Activated CD8-positive, alpha-beta memory T cell treated with anti-CD3 and anti-CD28 coated beads, Interleukin-2, amount 50 U/mL, for 4 hours (primary cell): ENCODE data around the gene CHST3.

ENCODE experiments used
- DNase-seq: peaks from one replicate; pipeline ENCODE4 v3.0.0-alpha.2; 2020

CHST3 gene

DNA sequence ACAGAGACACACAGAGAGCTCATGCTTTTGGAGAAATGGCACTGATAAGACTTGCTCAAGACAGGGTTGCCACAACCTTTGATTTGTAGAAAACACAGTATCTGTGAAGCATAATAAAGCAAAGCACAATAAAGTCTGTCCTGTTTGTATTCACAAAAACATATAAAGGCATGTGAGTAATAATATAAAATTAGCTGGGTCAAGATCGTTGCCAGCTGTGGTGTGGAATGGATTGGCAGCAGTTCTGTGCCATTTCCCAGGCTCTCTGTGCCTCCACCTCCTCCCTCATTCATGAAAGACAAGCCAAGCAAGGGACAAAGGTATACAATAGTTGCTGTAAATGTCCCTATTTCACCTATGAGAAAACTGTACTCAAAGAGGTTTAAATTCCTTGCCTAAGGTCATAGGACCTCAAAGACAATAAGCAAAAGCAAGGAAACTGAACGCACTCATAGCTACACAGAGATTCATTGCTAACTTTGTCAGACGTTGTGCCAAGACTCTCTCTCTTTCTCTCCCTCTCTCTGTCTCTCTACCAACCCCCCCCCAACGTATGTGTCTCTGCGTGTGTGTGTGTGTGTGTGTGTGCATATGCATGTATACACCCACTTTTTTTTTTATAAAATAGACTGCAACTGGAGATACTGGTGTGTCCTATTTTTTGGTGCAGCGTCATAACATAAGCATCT lies 31.8 kb downstream of the CHST3 start:
- DNase-seq: no peak

DNA sequence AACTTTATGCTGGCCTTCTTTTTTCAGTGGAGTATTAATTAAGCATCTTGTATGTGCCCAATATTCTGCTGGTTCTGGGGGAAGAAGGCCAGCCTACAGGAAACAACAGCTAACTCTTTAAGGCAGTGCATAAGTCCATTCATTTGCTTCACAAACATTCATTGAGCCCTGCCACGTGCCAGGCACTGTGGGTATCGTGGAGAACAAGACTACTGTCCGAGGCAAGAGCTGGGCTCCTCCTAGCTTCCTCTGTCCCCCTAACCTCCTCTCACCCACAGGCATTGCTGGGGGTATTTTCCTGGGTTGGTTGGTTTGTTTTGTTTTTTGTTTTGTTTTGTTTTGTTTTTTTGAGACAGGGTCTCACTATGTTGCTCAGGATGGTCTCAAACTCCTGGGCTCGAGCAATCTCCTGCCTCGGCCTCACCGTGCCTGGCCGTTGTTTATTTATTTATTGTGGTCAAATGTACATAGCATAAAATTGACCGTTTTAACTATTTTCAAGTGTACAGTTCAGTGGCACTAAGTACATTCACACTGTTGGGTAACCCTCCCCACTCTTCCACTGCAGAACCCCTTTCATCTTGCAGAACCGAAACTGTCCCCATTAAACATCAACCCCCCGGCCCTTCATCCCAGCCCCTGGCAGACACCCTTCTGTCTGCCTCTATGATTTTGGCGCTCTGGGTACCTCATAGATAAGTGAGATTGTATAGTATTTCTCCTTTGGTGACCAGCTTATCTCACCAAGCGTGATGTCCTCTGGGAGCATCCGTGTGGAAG lies 32.6 kb downstream of the CHST3 start:
- DNase-seq: no peak

DNA sequence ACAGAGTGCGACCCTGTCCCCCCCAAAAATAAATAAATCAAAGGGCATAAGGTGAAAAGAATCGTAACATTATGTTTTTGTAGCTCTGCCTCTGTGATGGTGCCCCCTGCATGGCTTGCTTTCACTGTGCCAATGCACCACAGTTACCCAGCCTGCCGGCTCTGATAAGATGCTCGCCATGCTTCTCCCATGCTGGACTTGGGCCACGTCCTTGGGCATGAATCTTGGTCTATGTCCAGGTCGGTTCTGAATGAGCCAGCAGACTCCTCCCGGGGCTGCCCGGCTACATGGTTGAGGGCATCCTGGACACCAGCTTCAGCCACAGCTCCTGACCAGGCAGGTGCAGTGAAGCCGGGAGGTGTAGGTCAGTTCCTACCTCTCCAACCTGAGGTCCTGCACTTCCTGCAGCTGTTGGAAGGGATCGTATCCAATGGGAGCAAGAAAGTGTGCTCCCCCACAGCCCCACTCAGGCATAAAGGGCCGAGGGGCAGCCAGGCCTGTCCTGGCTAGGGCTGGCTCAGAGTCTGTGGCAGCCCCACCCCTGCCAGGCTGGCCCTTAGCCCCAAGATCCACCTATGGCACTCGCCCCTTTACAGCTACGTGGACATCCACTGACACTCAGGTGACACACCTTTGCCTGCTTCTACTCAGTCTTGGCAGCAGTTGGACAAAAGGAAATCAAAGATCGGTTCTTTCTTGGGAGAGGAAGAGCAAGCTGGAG lies 34.1 kb downstream of the CHST3 start:
- no peak for DNase-seq

GRCh38 chr10:71998840-71999194 lies 34.6 kb downstream of the CHST3 start:
- DNase-seq: no peak

- no peak for DNase-seq
Observed at GRCh38 chr10:71999360-72000072, 35.3 kb downstream of the CHST3 start.

DNA sequence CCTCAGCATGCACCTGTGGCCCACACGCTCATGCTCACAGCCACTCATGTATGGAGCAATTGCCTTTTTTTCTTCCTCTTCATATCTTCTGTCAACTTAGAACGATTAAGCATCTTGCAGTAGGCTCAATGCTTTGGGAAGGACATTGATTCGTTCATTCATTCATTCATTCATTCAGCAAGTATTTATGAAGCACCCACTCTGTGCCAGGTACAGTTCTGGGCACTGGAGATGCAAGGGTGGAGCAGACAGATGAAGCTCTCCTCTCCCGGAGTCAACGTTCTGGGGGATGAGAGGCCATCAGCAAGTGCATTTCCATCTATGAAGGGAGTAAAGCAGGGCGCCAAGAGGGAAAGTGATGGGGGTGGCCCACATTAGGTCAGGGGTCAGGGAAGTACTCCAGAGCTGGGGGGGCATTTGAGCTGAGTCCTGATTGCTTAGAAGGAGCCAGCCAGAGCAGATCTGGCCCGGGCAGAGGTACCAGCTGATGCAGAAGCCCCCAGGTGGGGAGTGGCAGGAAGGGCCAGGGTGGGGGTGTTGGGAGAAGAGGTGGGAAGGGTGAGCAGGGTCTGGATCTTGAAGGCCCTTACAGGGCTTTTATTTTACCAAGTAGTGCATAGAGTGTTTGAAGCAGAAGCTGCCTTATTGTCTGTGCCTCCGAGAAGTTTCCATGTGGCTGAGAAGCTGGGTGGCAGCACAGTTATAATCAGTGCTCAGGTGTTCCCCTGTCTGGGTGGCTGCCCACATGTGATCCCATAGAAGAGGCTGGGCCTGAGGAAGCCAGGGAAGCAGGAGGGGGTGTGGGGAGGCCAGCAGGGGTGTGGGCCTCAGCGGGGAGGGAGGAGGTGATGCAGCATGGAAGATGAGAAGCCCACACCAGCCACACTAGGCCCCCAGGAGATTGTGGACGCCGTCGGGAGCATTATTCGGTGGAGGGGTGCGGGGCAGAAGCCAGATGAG lies 36.2 kb downstream of the CHST3 start:
- no peak for DNase-seq

GRCh38 chr10:72001033-72001395 lies 36.8 kb downstream of the CHST3 start:
- DNase-seq: no peak

DNA sequence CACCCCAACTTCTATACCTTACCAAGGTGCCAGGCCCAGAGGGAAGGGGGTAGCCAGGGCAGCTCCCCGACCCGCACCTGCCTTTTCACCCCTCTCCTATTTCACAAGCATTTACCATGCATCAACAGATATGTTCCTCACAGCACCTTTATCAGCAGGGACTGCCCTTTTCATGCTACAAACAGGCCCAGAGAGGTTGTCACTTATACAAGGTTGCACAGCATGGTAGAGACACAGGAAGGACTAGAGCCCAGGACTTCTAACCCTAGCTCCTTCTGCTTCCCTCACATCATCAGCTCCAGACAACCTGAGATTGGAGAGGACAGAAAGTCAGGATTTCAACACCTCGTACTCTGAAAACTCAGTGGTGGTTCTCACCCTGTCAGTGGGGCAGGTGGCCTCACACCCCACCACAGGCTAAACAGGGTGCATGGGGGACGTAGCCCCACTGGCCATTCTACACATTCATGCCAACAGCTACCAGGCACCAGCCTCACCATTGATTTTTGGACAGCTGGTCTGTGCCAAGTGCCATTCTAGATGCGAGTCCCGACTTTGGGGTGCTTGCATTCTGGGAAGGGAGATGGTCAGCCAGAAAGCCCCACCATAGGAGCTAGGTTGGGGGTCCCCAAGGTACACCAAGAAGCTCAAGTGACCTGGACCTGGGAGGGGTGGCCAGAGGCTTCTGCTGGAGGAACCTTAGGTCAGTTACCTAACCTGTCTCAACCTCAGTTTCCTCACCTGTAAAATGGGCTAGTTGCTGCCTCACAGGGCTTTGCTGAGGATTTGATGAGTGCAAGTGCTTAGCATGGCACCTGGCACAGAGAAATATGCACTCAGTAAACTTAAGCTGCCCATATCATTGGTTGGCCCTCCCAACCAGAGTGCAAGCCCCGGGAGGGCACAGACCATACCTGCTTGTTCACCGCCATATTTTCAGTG lies 38.4 kb downstream of the CHST3 start:
- no peak for DNase-seq

- no peak for DNase-seq
Observed at GRCh38 chr10:72006026-72006425, 41.8 kb downstream of the CHST3 start.

- DNase-seq: no peak
Observed at GRCh38 chr10:72007246-72007892, 43.2 kb downstream of the CHST3 start.

DNA sequence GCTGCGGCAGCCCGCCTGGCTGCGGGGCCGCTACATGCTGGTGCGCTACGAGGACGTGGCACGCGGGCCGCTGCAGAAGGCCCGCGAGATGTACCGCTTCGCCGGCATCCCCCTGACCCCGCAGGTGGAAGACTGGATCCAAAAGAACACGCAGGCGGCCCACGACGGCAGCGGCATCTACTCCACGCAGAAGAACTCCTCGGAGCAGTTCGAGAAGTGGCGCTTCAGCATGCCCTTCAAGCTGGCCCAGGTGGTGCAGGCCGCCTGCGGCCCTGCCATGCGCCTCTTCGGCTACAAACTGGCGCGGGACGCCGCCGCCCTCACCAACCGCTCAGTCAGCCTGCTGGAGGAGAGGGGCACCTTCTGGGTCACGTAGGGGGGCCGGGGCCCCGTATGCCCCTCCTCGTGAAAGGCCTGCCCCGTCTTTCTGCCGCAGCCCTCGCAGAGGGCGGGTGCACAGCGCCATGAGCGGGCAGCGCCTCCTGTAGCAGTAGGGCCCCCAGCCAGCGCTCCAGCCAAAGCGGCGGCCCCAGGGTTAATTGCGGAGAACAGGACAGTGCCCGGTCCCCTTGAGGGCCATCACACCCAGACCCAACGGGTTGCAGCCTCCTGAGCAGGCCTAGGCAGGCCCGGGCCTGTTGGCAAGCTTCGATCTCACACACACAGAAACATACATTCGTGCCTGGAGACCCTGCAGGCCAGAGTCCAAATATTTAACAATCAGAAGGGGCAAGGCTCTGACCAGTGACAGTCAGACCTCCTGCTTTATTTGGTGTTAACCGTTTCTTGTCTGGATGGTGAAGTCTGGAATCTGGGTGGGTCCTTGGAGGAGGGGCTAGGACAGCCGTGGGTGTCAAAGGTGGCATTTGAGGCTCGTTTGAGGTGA lies 44.1 kb downstream of the CHST3 start:
- DNase-seq: no peak

DNA sequence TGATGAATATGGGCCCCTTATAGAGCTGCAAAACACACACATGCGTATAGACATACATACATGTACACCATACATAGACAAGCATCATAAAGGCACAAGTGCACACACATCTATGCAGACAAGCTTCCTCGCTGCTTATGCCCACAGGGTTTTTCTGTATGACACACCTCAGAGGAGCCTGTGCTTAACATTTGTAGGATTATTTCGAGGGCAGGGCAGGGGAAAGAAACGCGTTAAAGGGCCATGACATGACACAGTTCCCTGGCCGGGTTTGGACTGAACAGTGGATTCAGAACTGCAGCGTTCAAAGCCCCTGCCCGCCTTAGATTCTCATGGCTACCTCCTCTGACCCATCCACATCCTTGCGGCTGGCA lies 44.8 kb downstream of the CHST3 start:
- DNase-seq: no peak

- DNase-seq: no peak
Observed at GRCh38 chr10:72009425-72010081, 45.4 kb downstream of the CHST3 start.

- DNase-seq: no peak
Observed at GRCh38 chr10:72010234-72010973, 46.2 kb downstream of the CHST3 start.

- no peak for DNase-seq
Observed at GRCh38 chr10:72011016-72011415, 46.8 kb downstream of the CHST3 start.

DNA sequence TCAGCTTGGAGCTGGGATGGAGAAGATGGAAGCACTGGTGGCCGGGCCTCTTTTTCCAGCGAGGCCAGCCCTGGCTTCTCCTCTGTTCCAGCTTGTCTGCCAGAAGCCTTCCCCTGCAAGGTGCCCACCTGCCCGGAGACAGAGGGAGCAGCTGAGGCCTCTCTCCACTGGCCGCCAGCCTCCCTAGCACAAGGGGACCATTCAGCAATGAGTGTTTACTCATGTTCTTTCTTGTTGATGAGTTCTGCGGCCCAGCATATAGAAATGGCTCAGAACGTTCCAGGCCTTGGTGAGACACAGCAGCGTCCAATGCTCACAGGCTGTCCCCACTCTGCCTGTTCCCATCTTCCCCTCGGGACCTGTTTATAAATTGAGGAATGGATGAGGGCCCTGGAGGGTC lies 47.3 kb downstream of the CHST3 start:
- no peak for DNase-seq

- DNase-seq: no peak
Observed at GRCh38 chr10:72011976-72012512, 47.8 kb downstream of the CHST3 start.

DNA sequence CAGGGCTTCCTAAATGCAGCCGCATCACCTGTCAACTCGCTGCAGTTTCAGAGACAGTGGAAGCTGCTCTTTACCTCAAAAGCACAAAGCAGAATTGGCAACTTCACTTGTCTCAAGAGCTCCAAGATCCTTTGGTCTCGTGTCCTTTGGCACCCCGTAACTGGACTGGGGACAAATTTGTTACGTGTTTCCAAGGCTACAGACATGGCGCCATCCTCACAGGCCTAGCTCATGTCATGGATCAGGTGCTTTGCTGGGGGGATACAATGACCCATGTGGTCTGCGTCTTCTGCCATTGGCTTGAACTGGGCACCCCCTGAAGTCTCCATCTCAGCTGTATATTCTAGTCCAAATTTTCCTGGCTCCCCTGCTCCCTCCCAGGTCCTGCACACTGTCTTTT lies 48.6 kb downstream of the CHST3 start:
- DNase-seq: no peak
